GM21515 (cell line): Measurements from ENCODE around the gene UGT2B7.

Experiments
- ATAC-seq: cut with Tn5 transposase; IDR thresholded peaks from one replicate; pipeline ENCODE4 v1.9.1; 2021; ENCODE audit not compliant: unreplicated experiment

Gene UGT2B7

GRCh38 chr4:69147334-69147733 is 51.1 kb downstream of the UGT2B7 start:
- no peak for ATAC-seq

GRCh38 chr4:69154021-69154420 is 57.7 kb downstream of the UGT2B7 start:
- ATAC-seq, result no peak

- ATAC-seq, result no peak
These were observed 60.6 kb downstream of the UGT2B7 start for GRCh38 chr4:69156913-69157312.
